Right lobe of liver (tissue), 6 donors: ENCODE data around the gene MECR. TPM values are rescaled to one million over a fixed set of nuclear protein-coding genes. Genes with fewer than 3 reads are reported as not detected.

Source experiments
- ATAC-seq, 4 donors: fragments of 200-7000 bp; cut with Tn5 transposase; one replicate each; pipeline ENCODE4 v1.9.1; 2020; ENCODE audit warnings: mild to moderate bottlenecking in 4 of 4, moderate library complexity in 4 of 4
- DNase-seq, 3 donors: peaks; one replicate each; pipeline ENCODE4 v3.0.0-alpha.2; 2020
- H3K27ac ChIP-seq, 3 donors: fragments of 200-600 bp; one replicate each; pipeline ENCODE4 v1.8.0; 2022
- H3K27me3 ChIP-seq, 2 donors: fragments of 200-600 bp; one replicate each; pipeline ENCODE4 v1.8.0; 2022
- H3K36me3 ChIP-seq, 4 donors: fragments of 200-600 bp; sonication (generic) in 1 of 4; one replicate each; pipeline versions ENCODE4 v1.5.1 to v1.8.0; 2017 to 2022; ENCODE audit warnings: control low read depth in 1 of 4
- H3K4me1 ChIP-seq, 4 donors: fragments of 200-600 bp; sonication (generic) in 1 of 4; one replicate each; pipeline versions ENCODE4 v1.5.1 to v1.8.0; 2017 to 2022; ENCODE audit warnings: control low read depth in 1 of 4
- H3K4me3 ChIP-seq, 3 donors: fragments of 200-600 bp; one replicate each; pipeline ENCODE4 v1.8.0; 2022
- H3K9me3 ChIP-seq, 4 donors: fragments of 200-600 bp; sonication (generic) in 1 of 4; one replicate each; pipeline versions ENCODE4 v1.5.1 to v1.8.0; 2017 to 2022; ENCODE audit warnings: control low read depth in 1 of 4
- CTCF ChIP-seq, 4 donors: fragments of 200-600 bp in 3 of 4; fragments of 450-650 bp in 1 of 4; IDR thresholded peaks; one replicate each; pipeline versions ENCODE4 v1.5.1 to v1.8.0; 2016 to 2022; ENCODE audit warnings: antibody characterized with exemption in 4 of 4, mild to moderate bottlenecking in 2 of 4
- POLR2A ChIP-seq: fragments of 450-650 bp; IDR thresholded peaks from one replicate; pipeline ENCODE4 v1.6.1; 2017; ENCODE audit warnings: antibody characterized with exemption, mild to moderate bottlenecking
- WGBS: methylation state at CpG from one replicate; pipeline ENCODE4 v1.1.6; 2018; ENCODE audit warnings: low coverage, low lambda C conversion rate; ENCODE audit not compliant: insufficient coverage; ENCODE audit errors: missing lambda C conversion rate; 5-methylcytosine and 5-hydroxymethylcytosine counted together
- intact Hi-C, 2 donors: fragments of 100-400 bp; cut with DNase I; formaldehyde crosslinking; loops; one replicate each; pipeline versions ENCODE4 v1.11.2 to v1.14.1; 2022
- total RNA-seq, 6 experiments: library from RNA; depleted of rRNA in 2 of 6; stranded (reverse); fragments of >200 nt in 2 of 6; fragmentation: NEBNext Ultra II Directional in 3 of 6; extraction: Animal tissue kit (Norgen Biotek cat#: 25700) in 3 of 6; gene quantifications; one replicate each; pipeline versions ENCODE4 v1.1.0 to v1.2.4, GENCODE V29; 2016 to 2023
- donor health status: DM: no; HTN: yes; CAD: no.
- donor health status: DM: no; HTN: no; CAD: no.
- donor health status: DM: no; HTN: no; CAD: no.
- donor health status: DM: no; HTN: yes; CAD: no.
- donor health status: DM: no; HTN: yes; CAD: no.

MECR gene
- total RNA-seq, 6 experiments from 2014 or later: 13.1 to 22.1 (median 15.7) TPM

GRCh38 chr1:29200906-29201594 is 29.7 kb downstream of the MECR start:
- H3K27me3 ChIP-seq: no peaks in the 10 kb centered on the region
- no peak overlapping the region for H3K4me3 ChIP-seq
- H3K9me3 ChIP-seq: no peaks in the 10 kb centered on the region
- WGBS: 92% methylated on average over 4 of the region's 5 CpGs
- no peak for ATAC-seq
- intact Hi-C loops: loop anchor here (5.0 to 10.0 kb wide), 2 partner anchors 316 to 319 kb away; no protein-coding TSS in a partner anchor
- H3K36me3 ChIP-seq: peaks cover 0 to 18% (median 2%) of the 10 kb centered on the region in 4 donors
- H3K4me1 ChIP-seq: peaks cover 0 to 12% (median 5%) of the 10 kb centered on the region in 4 donors
- no peak for DNase-seq
- TF ChIP-seq CTCF (IDR thresholded peaks at IDR 0.05) (no peak), POLR2A (no peak)
- H3K27ac ChIP-seq: no peak overlapping the region

- DNase-seq (peak in 1 of 3 donors; percentile 37), ATAC-seq (no peak)
- Histone ChIP-seq H3K27me3 (no peaks in the 10 kb centered on the region), H3K9me3 (no peaks in the 10 kb centered on the region), H3K4me1 (peaks cover 0 to 17% (median 8%) of the 10 kb centered on the region in 4 donors), H3K36me3 (peaks cover 0 to 15% (median 2%) of the 10 kb centered on the region in 4 donors), H3K4me3 (no peak overlapping the region), H3K27ac (no peak overlapping the region)
- WGBS: no CpG with 5 or more reads among the region's 12 CpGs
- TF ChIP-seq POLR2A (no peak), CTCF (IDR thresholded peaks at IDR 0.05) (no peak)
- intact Hi-C loops: no loop called here
These were observed 32.7 kb downstream of the MECR start for GRCh38 chr1:29197993-29198392.

GRCh38 chr1:29197590-29197924 is 33.2 kb downstream of the MECR start:
- Histone ChIP-seq H3K4me3 (no peak overlapping the region), H3K9me3 (no peaks in the 10 kb centered on the region), H3K27ac (no peak overlapping the region), H3K27me3 (no peaks in the 10 kb centered on the region), H3K4me1 (peaks cover 0 to 15% (median 7%) of the 10 kb centered on the region in 4 donors), H3K36me3 (peaks cover 0 to 15% (median 2%) of the 10 kb centered on the region in 4 donors)
- DNase-seq (peak in 2 of 3 donors; percentile 42 to 65), ATAC-seq (peak; percentile 82 to 91 (median 86))
- TF ChIP-seq POLR2A (no peak), CTCF (IDR thresholded peaks at IDR 0.05) (peak; percentile 41 to 66 (median 55))
- intact Hi-C loops: no loop called here
- 72% methylated on average over 2 of the region's 2 CpGs for WGBS

- no peak overlapping the region for H3K27ac ChIP-seq
- H3K36me3 ChIP-seq: peaks cover 0 to 15% (median 2%) of the 10 kb centered on the region in 4 donors
- peaks cover 0 to 11% (median 5%) of the 10 kb centered on the region in 4 donors for H3K4me1 ChIP-seq
- 78% methylated on average over 5 of the region's 7 CpGs for WGBS
- H3K27me3 ChIP-seq: no peaks in the 10 kb centered on the region
- TF ChIP-seq POLR2A (no peak), CTCF (IDR thresholded peaks at IDR 0.05) (no peak)
- ATAC-seq: no peak
- no peaks in the 10 kb centered on the region for H3K9me3 ChIP-seq
- H3K4me3 ChIP-seq: no peak overlapping the region
- intact Hi-C loops: no loop called here
- DNase-seq: no peak
These were observed 33.7 kb downstream of the MECR start for GRCh38 chr1:29196863-29197589.
